GM12801 (cell line): Measurements from ENCODE around the gene PCNA.

Source experiments
- CTCF ChIP-seq: IDR thresholded peaks from one replicate; pipeline ENCODE4 v1.5.1; 2011; ENCODE audit warnings: control low read depth; ENCODE audit not compliant: insufficient read length; ENCODE audit errors: extremely low read depth

Gene PCNA

GRCh38 chr20:5067877-5068645, 51.7 kb downstream of the PCNA start:
- no peak for TF ChIP-seq CTCF

- no peak for TF ChIP-seq CTCF
Observed at GRCh38 chr20:5065879-5066383, 53.8 kb downstream of the PCNA start.

GRCh38 chr20:5065166-5065878, 54.4 kb downstream of the PCNA start:
- no peak for TF ChIP-seq CTCF
